H1 (cell line): ENCODE measurements around the gene FNDC3A. TPM values are rescaled to one million over a fixed set of nuclear protein-coding genes. Genes with fewer than 3 reads are reported as not detected.

Experiments
- ASH2L ChIP-seq: fragments of 200-600, 300-600 bp; sonication (generic); IDR thresholded peaks from one replicate; pipeline ENCODE4 v1.7.1; 2017; ENCODE audit warnings: low read length
- CHD7 ChIP-seq: fragments of 300-600 bp; sonication (generic); IDR thresholded peaks from 2 replicates; pipeline ENCODE4 v1.7.1; 2012; ENCODE audit warnings: low read length, moderate library complexity, mild to moderate bottlenecking, inconsistent platforms; ENCODE audit not compliant: insufficient replicate concordance
- CREB1 ChIP-seq: IDR thresholded peaks from 2 replicates; pipeline ENCODE4 v1.6.1; 2012; ENCODE audit warnings: inconsistent platforms
- HDAC2 ChIP-seq, 2 experiments: fragments of 300-600 bp in 1 of 2; sonication (generic) in 1 of 2; IDR thresholded peaks; 2 replicates each; pipeline ENCODE4 v1.6.1; 2011 to 2012; ENCODE audit warnings: low read depth in 2 of 2, low read length in 2 of 2, mild to moderate bottlenecking in 2 of 2, moderate library complexity in 2 of 2, borderline replicate concordance in 1 of 2, inconsistent platforms in 1 of 2
- PHF8 ChIP-seq: fragments of 200-600 bp; sonication (generic); conservative IDR thresholded peaks from 2 replicates; pipeline ENCODE4 v1.7.1; 2012; ENCODE audit warnings: low read depth, mild to moderate bottlenecking, inconsistent platforms, low read length, moderate library complexity
- POLR2AphosphoS5 ChIP-seq: IDR thresholded peaks from 2 replicates; pipeline ENCODE4 v1.6.1; 2011; ENCODE audit warnings: low read depth, low read length
- SIN3A ChIP-seq, 2 experiments: IDR thresholded peaks in 1 of 2; conservative IDR thresholded peaks in 1 of 2; 2 replicates each; pipeline ENCODE4 v1.6.1; 2011 to 2012; ENCODE audit warnings: low read length in 2 of 2, improper control_type of control experiment in 1 of 2, low read depth in 1 of 2, mild to moderate bottlenecking in 1 of 2
- SP2 ChIP-seq: IDR thresholded peaks from 2 replicates; pipeline ENCODE4 v1.6.1; 2012; ENCODE audit warnings: mild to moderate bottlenecking, low read length, inconsistent platforms
- TEAD4 ChIP-seq: IDR thresholded peaks from 2 replicates; pipeline ENCODE4 v1.6.1; 2012; ENCODE audit warnings: low read depth, low read length, inconsistent platforms, mixed read lengths
- polyA plus RNA-seq, 7 experiments: library from polyadenylated mRNA; depleted of rRNA in 3 of 7; stranded (reverse) in 5 of 7; unstranded in 2 of 7; fragments of >200 nt in 5 of 7; fragments of 200-250 nt in 2 of 7; gene quantifications; 1 replicate in 5 of 7; 2 replicates in 1 of 7; 4 replicates in 1 of 7; pipeline versions ENCODE4 v1.2.1 to v1.2.3, GENCODE V29; 2011 to 2013; ENCODE audit warnings: missing spikeins in 2 of 7, mixed read lengths in 2 of 7
- total RNA-seq: library from RNA; stranded (reverse); fragmentation: NEBNext Ultra II Directional; extraction: Animal tissue kit (Norgen Biotek cat#: 25700); gene quantifications from 2 replicates; pipeline ENCODE4 v1.2.1, GENCODE V29; 2021

FNDC3A gene
- total and polyA plus RNA-seq, 2 of the 8 experiments (the other 6 are each of a cell fraction or from before 2014, with no cell fraction given), result 14.6 to 26.0 TPM

GRCh38 chr13:49030213-49030612 is 54.5 kb downstream of the FNDC3A start (continued):
- TF ChIP-seq CHD7 (no peak), ASH2L (no peak), SP2 (no peak), PHF8 (no peak), HDAC2 (IDR thresholded peaks at IDR 0.05; ENCODE audit: borderline replicate concordance in 1 of 2, low read depth in 2 of 2, low read length in 2 of 2) (no peak), TEAD4 (no peak), CREB1 (no peak), SIN3A (conservative IDR thresholded peaks at IDR 0.05 in 1 of 2, IDR thresholded peaks at IDR 0.05 in 1 of 2; ENCODE audit: low read depth in 1 of 2, low read length in 2 of 2) (no peak), POLR2AphosphoS5 (no peak)
